Epidermal melanocyte (primary cell): ENCODE results near the gene COX19.
"Not testable (repeated sequence)": the region's sequence is repeated elsewhere in the genome, so short reads cannot be mapped to it uniquely, and the experiment has no call there.

Experiments
- DNase-seq: peaks from one replicate; pipeline ENCODE4 v3.0.0; 2011; ENCODE audit warnings: low spot score; ENCODE audit not compliant: insufficient read length

COX19 gene

GRCh38 chr7:927031-927671 is 48.2 kb downstream of the COX19 start:
- DNase-seq = no peak

GRCh38 chr7:926061-927030 is 49.0 kb downstream of the COX19 start:
- no peak for DNase-seq

- DNase-seq = no peak
Observed at GRCh38 chr7:925601-926000, 49.7 kb downstream of the COX19 start.

- no peak for DNase-seq
Observed at GRCh38 chr7:924541-925231, 50.7 kb downstream of the COX19 start.

GRCh38 chr7:924042-924441 is 51.3 kb downstream of the COX19 start:
- DNase-seq = not testable (repeated sequence)

GRCh38 chr7:923108-924041 is 52.0 kb downstream of the COX19 start:
- peak; percentile 88 for DNase-seq

GRCh38 chr7:922334-923107 is 52.8 kb downstream of the COX19 start:
- no peak for DNase-seq

- no peak for DNase-seq
Observed at GRCh38 chr7:921581-922333, 53.6 kb downstream of the COX19 start.

- no peak for DNase-seq
Observed at GRCh38 chr7:921071-921461, 54.3 kb downstream of the COX19 start.

- DNase-seq = no peak
Observed at GRCh38 chr7:920351-921070, 54.8 kb downstream of the COX19 start.

GRCh38 chr7:919924-920341 is 55.4 kb downstream of the COX19 start:
- DNase-seq = no peak

GRCh38 chr7:919114-919442 is 56.3 kb downstream of the COX19 start:
- DNase-seq = no peak

GRCh38 chr7:918441-919113 is 56.8 kb downstream of the COX19 start:
- DNase-seq = no peak

GRCh38 chr7:918118-918425 is 57.3 kb downstream of the COX19 start:
- no peak for DNase-seq

GRCh38 chr7:917255-918117 is 57.9 kb downstream of the COX19 start:
- no peak for DNase-seq

- DNase-seq = no peak
Observed at GRCh38 chr7:916291-916941, 58.9 kb downstream of the COX19 start.
